GM21717 (cell line): ENCODE data around the gene FKBP6.
"Not testable (repeated sequence)": the region's sequence is repeated elsewhere in the genome, so short reads cannot be mapped to it uniquely, and the experiment has no call there.

ENCODE experiments used
- ATAC-seq: cut with Tn5 transposase; IDR thresholded peaks from one replicate; pipeline ENCODE4 v1.9.1; 2021; ENCODE audit warnings: mild to moderate bottlenecking, moderate library complexity; ENCODE audit not compliant: unreplicated experiment

FKBP6 gene

GRCh38 chr7:73323434-73324080 lies 4.4 kb upstream of the FKBP6 start:
- not testable (repeated sequence) for ATAC-seq

DNA sequence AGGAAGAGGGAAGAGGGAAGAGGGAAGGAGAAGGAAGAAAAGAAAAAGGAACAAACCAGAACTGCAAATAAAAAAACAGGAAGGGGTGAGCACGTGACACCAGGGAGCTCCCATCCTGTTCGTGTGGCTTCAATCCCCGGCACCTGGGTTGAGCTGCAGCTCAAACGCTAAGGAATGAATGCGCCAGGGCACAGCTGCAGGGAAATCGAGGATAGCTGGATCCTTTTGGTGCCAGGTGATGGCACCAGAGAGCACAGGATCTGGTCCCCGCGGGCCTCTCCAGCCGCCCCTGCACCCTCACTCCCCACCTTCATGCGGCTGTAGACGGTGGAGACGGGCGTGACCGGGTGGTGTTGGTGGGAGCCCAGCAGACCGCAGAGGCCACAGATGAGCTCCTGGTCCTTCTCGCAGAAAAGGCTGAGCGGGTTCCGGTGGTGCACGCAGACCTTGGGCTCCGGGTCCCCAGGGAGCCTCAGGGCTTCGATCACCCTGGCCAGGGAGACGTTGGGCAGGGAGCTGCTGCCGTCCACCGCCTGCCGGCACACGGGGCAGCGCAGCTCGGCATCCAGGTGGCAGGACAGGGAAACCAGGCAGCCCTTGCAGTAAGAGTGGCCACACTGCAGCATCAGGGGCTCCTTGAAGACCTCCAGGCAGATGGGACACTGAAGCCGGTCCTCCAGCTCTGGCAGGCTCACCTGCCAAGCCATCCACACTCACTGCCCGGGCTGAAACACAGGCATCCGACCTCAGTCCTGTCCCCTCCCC lies 3.7 kb upstream of the FKBP6 start:
- peak; percentile 62 for ATAC-seq

DNA sequence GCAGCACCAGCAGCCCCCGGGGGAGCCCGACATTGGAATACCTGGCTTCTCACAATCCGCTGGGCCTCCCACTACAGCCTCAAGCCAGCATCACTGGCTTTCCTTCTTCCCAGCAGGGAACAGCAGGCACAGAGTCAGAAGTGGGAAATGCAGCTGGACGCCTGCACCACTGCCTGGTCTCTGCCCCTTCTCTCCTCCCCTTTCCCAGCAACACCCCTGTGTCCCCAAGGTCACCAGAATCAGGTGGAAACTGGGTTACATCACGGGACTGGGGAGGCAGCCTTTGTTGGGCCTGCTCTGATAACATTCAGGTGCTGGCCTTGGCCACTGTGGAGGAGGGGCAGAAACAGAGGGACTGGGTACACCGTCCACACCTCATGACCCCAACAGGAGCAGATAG lies 2.5 kb upstream of the FKBP6 start:
- ATAC-seq = not testable (repeated sequence)

DNA sequence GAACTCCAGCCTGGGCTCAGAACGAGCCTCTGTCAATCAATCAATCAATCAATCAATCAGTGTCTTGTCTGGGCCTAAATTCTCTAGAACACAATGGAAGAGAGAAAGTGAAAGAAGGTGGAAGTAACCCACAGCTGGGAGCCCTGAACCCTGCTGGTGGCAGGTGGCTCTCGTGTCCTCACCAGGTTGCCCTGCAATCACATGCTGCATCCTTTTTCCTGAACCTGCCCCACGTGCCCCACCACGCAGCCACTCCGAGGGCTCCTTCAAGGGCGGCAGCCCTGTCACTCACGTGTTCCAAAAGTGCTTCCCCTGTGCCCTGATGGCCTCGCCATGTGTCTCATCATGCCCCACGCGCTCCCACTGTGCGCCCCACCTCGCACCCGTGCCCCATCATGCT lies 512 bp upstream of the FKBP6 start:
- not testable (repeated sequence) for ATAC-seq

DNA sequence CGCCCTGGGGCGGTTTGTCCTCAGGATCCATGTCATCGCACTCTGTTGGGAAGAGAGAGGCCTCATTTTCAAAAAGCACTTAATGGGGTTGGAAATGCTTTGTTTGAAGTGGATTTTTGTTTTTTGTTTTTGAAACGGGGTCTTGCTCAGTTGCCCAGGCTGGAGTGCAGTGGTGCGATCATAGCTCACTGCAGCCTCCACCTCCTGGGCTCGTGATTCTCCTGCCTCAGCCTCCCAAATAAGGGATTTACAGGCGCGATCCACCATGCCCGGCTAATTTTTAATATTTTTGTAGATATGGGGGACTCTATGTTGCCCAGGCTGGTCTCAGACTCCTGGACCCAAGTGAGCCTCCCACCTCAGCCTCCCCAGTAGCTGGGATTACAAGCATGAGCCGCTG lies 735 bp downstream of the FKBP6 start:
- ATAC-seq = no peak

GRCh38 chr7:73329861-73330581 lies 2.1 kb downstream of the FKBP6 start:
- ATAC-seq = no peak

GRCh38 chr7:73330772-73331171 lies 2.8 kb downstream of the FKBP6 start:
- no peak for ATAC-seq

DNA sequence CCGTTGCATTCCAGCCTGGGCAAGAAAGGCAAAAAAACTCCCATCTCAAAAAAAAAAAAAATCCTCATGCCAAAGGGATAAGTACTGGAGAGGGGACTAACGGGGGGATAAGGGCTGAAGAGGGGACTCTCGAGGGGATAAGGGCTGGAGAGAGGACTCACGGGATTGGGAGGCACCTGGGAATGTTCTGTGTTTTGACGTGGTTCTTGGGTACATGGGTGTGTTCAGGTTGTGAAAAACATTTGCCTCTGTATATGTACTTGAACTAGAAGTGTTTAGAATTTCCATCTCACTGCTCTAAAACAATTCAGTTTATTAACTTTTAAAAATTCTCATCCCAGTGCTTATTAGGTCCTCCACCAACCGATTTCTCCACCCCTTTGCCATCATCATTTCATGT lies 4.5 kb downstream of the FKBP6 start:
- no peak for ATAC-seq

- no peak for ATAC-seq
Measured at GRCh38 chr7:73338321-73338720, 10.4 kb downstream of the FKBP6 start.

DNA sequence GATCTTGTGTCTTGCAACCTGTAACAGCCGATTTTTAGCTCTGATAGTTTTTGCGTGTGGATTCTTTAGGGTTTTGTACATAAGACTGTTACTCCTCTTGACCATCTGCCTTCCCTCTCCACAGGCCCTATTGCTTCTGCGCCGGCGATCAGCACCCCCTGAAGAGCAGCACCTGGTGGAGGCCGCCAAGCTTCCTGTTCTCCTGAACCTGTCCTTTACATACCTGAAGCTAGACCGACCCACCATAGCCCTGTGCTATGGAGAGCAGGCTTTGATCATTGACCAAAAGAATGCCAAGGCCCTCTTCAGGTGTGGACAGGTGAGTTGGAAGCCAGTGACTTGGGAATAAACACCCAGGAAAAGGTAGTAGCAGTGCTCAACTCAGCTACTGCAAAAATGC lies 12.6 kb downstream of the FKBP6 start:
- no peak for ATAC-seq

DNA sequence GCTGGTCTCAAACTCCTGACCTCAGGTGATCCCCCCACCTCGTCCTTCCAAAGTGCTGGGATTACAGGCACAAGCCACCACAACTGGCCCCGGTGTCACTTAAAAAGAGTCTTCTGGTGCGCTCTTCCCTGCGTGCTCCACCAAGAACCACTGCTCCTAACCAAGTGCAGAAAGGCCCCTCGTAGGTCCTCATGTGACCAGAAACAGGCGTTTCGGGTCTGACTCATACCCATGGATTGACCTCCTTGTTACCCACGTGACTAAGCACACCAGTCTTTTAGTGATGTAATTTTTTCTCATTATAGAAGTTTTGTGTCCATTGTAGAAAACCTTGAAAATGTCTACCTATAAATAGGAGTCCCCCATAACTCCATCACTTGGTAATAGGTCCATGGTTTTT lies 13.9 kb downstream of the FKBP6 start:
- no peak for ATAC-seq

- ATAC-seq = no peak
Measured at GRCh38 chr7:73342645-73343044, 14.7 kb downstream of the FKBP6 start.

GRCh38 chr7:73343671-73344380 lies 15.9 kb downstream of the FKBP6 start:
- ATAC-seq = no peak

GRCh38 chr7:73345538-73345937 lies 17.6 kb downstream of the FKBP6 start:
- no peak for ATAC-seq

- ATAC-seq = no peak
Measured at GRCh38 chr7:73345951-73346350, 18.0 kb downstream of the FKBP6 start.

DNA sequence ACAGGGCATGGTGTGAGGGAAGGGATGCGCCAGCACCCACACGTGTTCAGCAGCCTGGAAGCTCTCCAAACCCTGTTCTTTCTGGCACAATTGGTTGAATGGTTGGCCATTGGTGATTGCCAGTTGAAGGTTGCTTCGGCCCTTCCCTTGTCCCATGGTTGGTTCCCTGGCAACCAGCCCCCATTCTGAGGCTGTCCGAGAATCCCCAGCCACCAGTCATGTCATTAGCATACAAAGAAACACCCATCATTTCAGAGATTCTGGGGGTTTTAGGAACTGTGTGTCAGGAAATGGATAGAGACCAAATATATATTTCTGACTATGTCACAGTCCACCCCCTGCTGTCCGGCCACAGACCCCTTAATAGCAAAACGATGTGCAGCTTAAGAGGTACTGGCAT lies 21.8 kb downstream of the FKBP6 start:
- ATAC-seq = no peak

GRCh38 chr7:73350306-73351068 lies 22.5 kb downstream of the FKBP6 start:
- ATAC-seq = no peak

DNA sequence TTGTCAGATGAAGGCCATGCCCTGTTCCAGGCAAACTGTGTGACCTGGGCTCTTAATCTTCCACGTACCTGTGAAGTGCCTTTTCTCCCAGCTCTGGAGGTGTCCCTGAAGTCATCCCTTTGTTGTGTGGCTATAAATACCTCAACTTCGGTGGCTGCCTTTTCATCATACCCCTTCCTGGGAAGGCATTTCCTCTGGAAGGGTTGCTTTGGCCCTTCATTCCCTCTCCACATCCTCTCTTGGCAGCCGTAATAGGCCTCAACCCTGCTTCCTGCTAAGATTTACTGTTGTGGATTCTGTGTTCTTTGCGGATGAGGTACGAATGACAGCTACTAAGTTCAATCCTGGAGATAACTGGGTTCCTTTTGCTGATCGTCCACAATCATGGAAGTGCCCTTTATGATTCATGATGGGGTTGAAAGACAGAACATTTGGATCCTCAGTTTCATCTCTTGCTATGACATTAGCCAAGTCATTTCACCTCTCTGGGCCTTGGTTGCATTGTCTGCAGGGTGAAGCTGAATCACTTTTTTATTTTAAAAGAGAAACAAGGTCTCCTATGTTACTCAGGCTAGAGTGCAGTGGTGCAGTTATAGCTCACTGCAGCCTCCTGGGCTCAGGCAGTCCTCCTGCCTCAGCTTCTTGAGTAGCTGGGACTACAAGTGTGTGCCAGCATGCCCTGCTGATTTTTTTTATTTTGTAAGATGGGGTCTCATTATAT lies 23.6 kb downstream of the FKBP6 start:
- no peak for ATAC-seq

GRCh38 chr7:73352784-73353183 lies 24.8 kb downstream of the FKBP6 start:
- no peak for ATAC-seq

GRCh38 chr7:73353243-73353642 lies 25.3 kb downstream of the FKBP6 start:
- ATAC-seq = no peak
